ENCODE measurements around the gene DYNLRB1.

Gene DYNLRB1

DNA sequence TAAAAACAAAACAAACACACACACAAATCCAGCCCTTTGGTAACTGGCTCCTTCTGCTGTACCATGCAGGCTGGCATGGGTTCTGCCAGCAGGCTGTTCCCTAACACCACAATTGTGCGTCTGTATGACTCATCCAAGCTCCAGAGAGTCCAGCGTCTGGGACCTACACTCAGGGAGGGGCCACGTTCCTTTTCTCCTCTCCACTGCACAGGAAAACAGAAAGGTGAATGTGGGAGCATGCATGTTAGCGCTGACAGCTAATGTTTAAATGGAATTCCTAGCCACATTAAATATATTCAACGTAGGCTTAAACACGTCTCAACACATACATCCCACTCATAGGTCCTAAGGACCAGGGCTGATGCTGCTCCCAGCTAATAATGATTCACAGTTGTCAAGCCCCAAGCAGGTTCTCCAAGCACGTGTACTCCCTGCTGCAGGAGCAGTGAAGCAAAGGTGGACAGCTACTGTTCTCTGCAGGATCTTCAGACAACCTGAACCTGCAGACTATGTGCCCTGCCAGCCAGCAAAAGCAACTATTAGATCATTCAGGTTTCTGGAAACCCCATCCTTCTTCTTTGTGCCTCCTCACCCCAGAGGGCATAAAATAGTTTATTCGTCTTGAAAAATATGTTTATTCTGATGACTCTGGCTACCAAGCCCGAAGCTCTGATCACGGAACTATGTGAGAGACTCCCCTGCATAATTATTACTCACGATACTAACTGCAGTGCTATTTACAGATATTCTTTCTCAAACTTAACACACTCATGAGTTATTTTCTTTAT lies 63.2 kb downstream of the DYNLRB1 start:
- no peak for DNase-seq (ENCODE audit: low read depth)

DNA sequence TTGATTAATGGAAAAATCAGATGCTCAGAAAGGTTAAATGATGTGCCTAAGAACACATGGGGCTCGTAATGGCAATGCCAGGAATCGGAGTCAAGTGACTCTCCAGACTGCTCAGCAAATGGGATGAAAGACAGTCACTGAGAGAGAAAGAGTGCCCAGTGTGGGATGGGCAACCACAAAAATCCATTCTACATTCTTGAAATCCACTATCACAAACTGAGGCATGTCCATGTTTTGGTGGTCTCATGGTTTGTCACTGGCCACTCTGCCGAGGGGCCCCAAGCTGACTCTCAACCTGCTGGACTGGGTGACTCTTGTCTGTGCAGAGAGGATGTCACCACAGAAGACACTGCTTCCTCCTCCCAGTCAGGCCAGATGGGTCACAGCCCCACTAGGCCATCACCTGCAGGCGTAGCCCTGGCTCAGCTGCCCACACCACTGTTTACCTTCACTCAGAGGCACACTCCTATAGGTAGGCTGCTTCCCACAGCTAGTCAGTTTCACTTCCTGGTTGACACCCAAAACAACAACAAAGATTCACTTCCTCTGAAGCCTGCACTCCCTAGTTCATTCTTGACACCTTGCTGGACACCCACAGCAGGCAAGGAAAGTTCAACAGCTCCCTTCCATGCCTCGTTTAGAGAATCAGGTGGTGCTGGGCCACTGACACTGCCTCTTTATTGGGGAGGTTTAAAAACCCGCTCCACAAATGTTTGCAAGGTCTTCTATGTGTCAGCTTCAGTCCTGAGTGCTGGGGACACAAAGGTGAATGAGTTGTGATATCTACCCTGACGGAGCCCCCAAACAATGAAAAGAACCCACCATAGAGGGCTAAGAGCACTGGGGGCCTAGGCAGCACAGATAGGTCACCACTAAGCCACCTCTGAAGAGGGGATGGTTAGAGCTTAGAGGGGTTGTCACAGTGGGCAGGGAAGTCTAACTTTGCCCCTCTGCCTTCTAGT lies 64.0 kb downstream of the DYNLRB1 start:
- DNase-seq (ENCODE audit: low read depth), result no peak

DNA sequence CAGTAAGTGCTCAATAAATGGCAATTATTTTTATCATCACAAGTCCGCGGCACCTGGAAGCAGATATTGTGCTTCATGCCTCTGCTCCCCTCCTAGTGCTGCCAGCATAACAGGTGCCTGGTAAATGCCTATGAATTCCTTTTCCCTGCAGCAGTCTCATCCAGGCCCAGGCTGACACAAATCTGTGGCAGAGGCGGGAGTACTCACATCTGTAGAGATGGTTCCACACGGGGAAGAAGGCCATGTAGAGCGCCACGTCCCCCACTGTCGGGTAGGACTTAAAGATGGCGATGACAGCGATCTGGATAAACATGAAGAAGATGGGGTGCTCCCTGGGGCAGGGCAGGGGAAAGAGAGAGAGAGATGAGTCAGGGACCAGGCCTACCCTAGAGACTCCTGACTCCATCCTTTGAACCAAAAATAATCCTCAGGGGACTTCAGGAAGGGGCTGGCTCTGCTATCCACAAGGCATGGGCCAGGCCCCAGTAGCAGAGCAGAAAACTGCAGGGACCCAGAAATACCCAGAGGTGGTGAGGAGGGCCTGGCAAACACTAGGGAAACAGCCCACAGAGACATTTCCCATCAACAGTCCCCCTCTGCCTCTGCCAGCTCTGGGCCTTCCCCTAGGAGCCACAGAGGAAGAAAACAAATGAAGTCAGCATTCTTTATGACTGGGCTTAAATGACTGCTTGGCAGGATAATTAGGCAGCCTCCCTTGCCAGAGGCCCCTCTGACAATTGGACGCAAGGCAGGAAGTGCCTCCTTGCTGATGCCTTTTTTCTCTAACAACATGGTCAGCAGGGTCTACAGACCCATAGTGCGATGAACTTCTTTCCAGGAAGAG lies 65.3 kb downstream of the DYNLRB1 start:
- DNase-seq (ENCODE audit: low read depth), result no peak

DNA sequence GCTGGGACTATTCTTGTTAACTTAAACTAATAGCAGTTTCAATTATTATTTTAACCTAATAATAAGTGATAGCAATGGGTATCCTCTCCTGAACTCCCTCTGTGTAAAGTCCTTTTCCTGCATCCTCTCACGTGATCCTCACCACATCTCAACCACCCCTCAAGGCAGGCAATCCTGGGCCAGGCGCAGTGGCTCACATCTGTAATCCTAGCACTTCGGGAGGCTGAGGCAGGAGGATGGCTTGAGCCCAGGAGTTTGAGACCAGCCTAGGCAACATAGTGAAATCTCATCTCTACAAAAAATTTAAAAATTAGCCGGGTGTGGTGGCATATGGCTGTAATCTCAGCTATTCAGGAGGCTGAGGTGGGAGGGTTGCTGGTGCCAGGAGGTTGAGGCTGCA lies 66.0 kb downstream of the DYNLRB1 start:
- DNase-seq (ENCODE audit: low read depth), result no peak

GRCh38 chr20:34582911-34583310 lies 66.7 kb downstream of the DYNLRB1 start:
- no peak for DNase-seq (ENCODE audit: low read depth)

DNA sequence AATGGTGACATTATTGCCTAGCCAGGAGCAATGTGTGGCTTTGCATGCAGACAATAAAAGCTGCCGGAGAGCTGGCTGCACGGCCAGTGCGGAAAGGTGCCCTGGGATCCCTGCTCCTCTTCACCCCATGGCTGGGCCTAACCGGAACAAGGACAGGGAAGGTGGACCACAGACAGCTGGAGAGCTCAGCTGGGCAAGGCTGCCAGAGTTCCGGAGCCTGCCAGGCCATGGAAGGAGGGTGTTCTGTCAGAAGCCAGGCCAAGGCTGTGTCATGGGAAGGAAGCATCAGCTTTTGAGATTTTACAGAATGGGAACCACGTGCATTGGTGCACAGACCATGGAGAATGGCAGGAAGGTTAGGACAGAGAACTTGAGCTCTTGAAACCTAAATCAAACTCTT lies 67.3 kb downstream of the DYNLRB1 start:
- no peak for DNase-seq (ENCODE audit: low read depth)

DNA sequence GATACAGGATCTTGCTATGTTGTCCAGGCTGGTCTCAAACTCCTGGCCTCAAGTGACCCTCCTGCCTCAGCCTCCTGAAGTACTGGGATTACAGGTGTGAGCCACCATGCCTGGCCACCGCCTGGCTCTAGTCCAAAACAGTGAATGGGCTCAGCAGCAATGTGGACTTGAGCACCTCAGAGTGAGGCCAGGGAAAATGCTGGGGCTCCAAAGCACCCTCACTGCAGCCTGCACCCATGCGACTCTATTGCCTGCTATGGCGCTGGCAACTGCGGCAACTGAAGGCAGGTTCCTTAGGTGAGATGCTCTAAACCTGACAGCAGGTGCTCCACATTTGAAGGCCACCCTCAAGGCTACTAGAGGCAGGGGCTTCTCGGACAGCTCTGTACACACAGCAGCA lies 68.8 kb downstream of the DYNLRB1 start:
- no peak for DNase-seq (ENCODE audit: low read depth)

- no peak for DNase-seq (ENCODE audit: low read depth)
These were observed 70.4 kb downstream of the DYNLRB1 start for GRCh38 chr20:34586488-34587163.

All from stimulated activated CD8-positive, alpha-beta memory T cell treated with anti-CD3 and anti-CD28 coated beads, Interleukin-12 subunit alpha, Interleukin-12 subunit beta, amount 100 ng/mL, for 4 hours (primary cell).